ENCODE data around the gene SYDE2. TPM values are rescaled to one million over a fixed set of nuclear protein-coding genes. Genes with fewer than 3 reads are reported as not detected.

SYDE2 gene
- total RNA-seq, 2 donors from 2014 or later = 12.2 to 17.5 TPM

DNA sequence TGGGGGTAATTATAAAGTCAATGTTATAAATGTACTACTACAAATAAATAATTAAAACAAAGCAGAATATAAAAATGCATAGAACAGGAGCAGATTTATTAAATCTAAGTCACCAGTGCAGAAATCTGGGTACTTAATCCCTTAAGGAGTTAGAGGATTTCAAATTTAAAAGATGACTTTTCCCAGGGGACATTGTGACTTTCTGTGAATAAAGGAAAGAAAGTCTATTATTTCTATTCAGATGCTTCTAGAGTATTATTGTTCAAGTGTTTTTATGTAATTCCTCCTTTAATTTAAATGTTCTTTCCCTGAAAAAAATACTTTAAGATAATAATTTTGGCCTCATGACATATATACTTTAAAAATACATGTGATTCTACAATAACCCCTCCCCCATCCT is 43.4 kb downstream of the SYDE2 start:
- no peaks in the 10 kb centered on the region for H3K9me3 ChIP-seq
- TF ChIP-seq POLR2A (IDR thresholded peaks at IDR 0.05) = no peak
- TF ChIP-seq, protein P1, sequence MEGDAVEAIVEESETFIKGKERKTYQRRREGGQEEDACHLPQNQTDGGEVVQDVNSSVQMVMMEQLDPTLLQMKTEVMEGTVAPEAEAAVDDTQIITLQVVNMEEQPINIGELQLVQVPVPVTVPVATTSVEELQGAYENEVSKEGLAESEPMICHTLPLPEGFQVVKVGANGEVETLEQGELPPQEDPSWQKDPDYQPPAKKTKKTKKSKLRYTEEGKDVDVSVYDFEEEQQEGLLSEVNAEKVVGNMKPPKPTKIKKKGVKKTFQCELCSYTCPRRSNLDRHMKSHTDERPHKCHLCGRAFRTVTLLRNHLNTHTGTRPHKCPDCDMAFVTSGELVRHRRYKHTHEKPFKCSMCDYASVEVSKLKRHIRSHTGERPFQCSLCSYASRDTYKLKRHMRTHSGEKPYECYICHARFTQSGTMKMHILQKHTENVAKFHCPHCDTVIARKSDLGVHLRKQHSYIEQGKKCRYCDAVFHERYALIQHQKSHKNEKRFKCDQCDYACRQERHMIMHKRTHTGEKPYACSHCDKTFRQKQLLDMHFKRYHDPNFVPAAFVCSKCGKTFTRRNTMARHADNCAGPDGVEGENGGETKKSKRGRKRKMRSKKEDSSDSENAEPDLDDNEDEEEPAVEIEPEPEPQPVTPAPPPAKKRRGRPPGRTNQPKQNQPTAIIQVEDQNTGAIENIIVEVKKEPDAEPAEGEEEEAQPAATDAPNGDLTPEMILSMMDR (IDR thresholded peaks at IDR 0.05) = no peak
- ATAC-seq = no peak

DNA sequence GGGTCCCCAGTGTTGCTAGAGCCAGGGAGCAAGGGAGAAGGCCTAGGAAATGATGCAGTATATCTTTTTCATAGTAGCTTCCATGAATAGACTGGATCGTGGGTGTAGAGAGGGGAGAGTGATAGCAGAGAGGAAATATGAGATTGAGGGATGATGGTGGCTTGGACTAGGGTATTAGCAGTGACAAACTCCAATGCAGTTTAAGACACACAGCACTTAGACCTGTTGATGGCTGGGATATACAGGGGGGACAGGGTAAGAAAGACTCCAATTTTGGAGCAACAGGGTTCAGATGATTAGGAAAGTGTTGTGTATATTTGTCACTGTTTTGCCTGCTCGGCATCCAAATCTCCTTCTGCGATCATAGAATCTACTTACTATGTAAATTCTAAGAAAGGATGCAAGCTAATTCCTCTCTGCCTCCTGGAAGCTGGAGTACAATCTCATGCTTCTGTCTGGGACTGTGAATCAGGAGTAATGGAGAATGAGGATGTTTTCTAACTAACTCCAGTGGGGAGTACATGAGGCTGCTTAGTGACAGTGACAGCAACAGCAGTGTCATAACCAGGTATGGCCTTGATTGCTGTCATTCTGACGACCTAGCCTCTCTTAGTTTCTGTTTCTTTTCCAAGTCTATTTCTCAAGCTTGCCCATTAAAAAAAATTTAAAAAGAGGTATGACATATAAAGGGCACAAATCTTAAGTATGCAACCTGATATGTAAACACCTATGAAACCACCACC is 47.5 kb downstream of the SYDE2 start:
- H3K9me3 ChIP-seq = no peaks in the 10 kb centered on the region
- WGBS, 2 donors = 49 to 55% methylated on average over 4 of the region's 4 CpGs
- no peak for TF ChIP-seq POLR2A (IDR thresholded peaks at IDR 0.05)
- TF ChIP-seq, protein P1 (IDR thresholded peaks at IDR 0.05) = no peak
- DNase-seq (no peak), ATAC-seq (no peak)
- H3K27ac ChIP-seq = no peak overlapping the region
- intact Hi-C loops (cut with DNase I) = no loop called here
- no peak overlapping the region for H3K4me3 ChIP-seq
- H3K4me1 ChIP-seq = peaks cover 5% of the 10 kb centered on the region
- no peaks in the 10 kb centered on the region for H3K36me3 ChIP-seq (replicated peaks in 1 of 2; ENCODE audit: insufficient read depth in 1 of 2, low read depth in 2 of 2)
- no peaks in the 10 kb centered on the region for H3K27me3 ChIP-seq

More for the DNA sequence above, 43.4 kb downstream of the SYDE2 start:
- no peak overlapping the region for H3K4me3 ChIP-seq
- no peak for DNase-seq
- H3K4me1 ChIP-seq = peaks cover 8% of the 10 kb centered on the region
- intact Hi-C loops (cut with DNase I) = no loop called here
- H3K27me3 ChIP-seq = no peaks in the 10 kb centered on the region
- H3K36me3 ChIP-seq (replicated peaks in 1 of 2; ENCODE audit: insufficient read depth in 1 of 2, low read depth in 2 of 2) = no peaks in the 10 kb centered on the region
- no peak overlapping the region for H3K27ac ChIP-seq

DNA sequence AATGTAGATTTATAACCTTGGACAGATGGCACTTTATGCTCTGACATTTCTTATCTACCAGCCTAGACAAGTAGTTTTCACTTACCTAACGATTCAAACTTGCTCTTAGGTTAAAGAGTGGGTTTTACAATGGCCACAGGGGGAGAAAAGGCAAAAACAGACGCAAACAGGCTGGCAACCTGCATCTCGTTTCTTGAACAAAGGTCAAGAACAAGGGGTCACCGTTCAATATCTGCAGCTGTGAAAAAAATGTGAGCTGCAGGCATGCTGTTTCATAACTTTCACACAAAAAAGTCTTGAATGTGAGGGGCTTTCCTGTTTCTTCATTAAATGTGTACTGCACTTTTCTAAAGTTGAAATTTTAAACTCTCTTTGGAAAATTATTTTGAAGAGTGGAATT is 49.4 kb downstream of the SYDE2 start:
- no peak overlapping the region for H3K4me3 ChIP-seq
- ATAC-seq (no peak), DNase-seq (no peak)
- H3K4me1 ChIP-seq = peaks cover 5% of the 10 kb centered on the region
- H3K27ac ChIP-seq = no peak overlapping the region
- intact Hi-C loops (cut with DNase I) = no loop called here
- H3K9me3 ChIP-seq = no peaks in the 10 kb centered on the region
- H3K36me3 ChIP-seq (replicated peaks in 1 of 2; ENCODE audit: insufficient read depth in 1 of 2, low read depth in 2 of 2) = no peaks in the 10 kb centered on the region
- no peaks in the 10 kb centered on the region for H3K27me3 ChIP-seq
- WGBS, 2 donors = 11 to 25% methylated on average over 4 of the region's 4 CpGs
- TF ChIP-seq, protein P1 (IDR thresholded peaks at IDR 0.05) = no peak
- TF ChIP-seq POLR2A (IDR thresholded peaks at IDR 0.05) = no peak

DNA sequence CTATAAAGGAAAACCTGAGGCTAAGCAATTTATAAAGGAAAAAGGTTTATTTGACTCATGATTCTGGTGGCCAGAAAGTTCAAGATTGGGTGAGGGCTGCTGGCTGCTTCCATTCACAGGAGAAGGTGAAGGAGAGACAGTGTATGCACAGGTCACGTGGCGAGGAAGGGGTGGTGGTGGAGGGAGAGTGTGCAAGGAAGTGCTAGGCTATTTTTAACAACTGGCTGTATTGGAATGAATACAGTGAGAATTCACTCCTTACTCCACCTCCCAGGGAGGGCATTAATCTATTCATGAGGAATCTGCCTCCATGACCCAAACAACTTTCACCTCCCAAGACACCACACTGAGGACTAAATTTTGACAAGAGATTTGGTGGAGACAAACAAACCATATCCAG is 51.0 kb downstream of the SYDE2 start:
- DNase-seq (no peak), ATAC-seq (no peak)
- intact Hi-C loops (cut with DNase I) = no loop called here
- Histone ChIP-seq H3K4me1 (peaks cover 5% of the 10 kb centered on the region), H3K27me3 (no peaks in the 10 kb centered on the region), H3K36me3 (replicated peaks in 1 of 2; ENCODE audit: insufficient read depth in 1 of 2, low read depth in 2 of 2) (no peaks in the 10 kb centered on the region), H3K27ac (no peak overlapping the region), H3K9me3 (no peaks in the 10 kb centered on the region), H3K4me3 (no peak overlapping the region)
- 53 to 87% methylated on average over 2 of the region's 2 CpGs for WGBS, 2 donors
- TF ChIP-seq POLR2A (IDR thresholded peaks at IDR 0.05) = no peak
- TF ChIP-seq, protein P1 (IDR thresholded peaks at IDR 0.05) = no peak
